ENCODE results near the gene ZW10. TPM values are rescaled to one million over a fixed set of nuclear protein-coding genes. Genes with fewer than 3 reads are reported as not detected.
A peak's percentile ranks its signal among the peaks of the same experiment; 100 is the strongest.

The ZW10 gene
- total RNA-seq, 1 experiment from 2014 or later: 18.9 TPM

GRCh38 chr11:113778111-113778910 is 4.8 kb upstream of the ZW10 start:
- ATAC-seq (no peak), DNase-seq (ENCODE audit: low spot score) (no peak)
- Mint-ChIP-seq H3K36me3 (peaks cover 2% of the 10 kb centered on the region; the same call in 1 of the 2 replicates), H3K9me3 (no peaks in the 10 kb centered on the region), H3K27me3 (ENCODE audit: low read depth) (peaks cover 18% of the 10 kb centered on the region), H3K4me3 (no peak overlapping the region), H3K4me1 (no peaks in the 10 kb centered on the region), H3K27ac (no peak overlapping the region)
- POLR2A ChIA-PET: no interaction called here
- CTCF ChIA-PET: interaction anchor here (0.8 kb wide), 1 partner anchor 18 kb away, joined by 3 read pairs; no protein-coding TSS in a partner anchor
- TF ChIP-seq GRHL2 (CRISPR knock-in tag; IDR thresholded peaks at IDR 0.05; ENCODE audit: insufficient replicate concordance, severe bottlenecking) (no peak), NR1H2 (CRISPR knock-in tag; IDR thresholded peaks at IDR 0.05) (no peak), KAT7 (CRISPR knock-in tag; IDR thresholded peaks at IDR 0.05; ENCODE audit: borderline replicate concordance) (no peak), ZNF671 (CRISPR knock-in tag; IDR thresholded peaks at IDR 0.05) (no peak), ZNF317 (CRISPR knock-in tag; IDR thresholded peaks at IDR 0.05; ENCODE audit: borderline replicate concordance, low read depth) (no peak), AFF4 (CRISPR knock-in tag; IDR thresholded peaks at IDR 0.05; ENCODE audit: borderline replicate concordance) (no peak), SMAD4 (CRISPR knock-in tag; IDR thresholded peaks at IDR 0.05) (no peak)
- TF ChIP-seq, protein P1, sequence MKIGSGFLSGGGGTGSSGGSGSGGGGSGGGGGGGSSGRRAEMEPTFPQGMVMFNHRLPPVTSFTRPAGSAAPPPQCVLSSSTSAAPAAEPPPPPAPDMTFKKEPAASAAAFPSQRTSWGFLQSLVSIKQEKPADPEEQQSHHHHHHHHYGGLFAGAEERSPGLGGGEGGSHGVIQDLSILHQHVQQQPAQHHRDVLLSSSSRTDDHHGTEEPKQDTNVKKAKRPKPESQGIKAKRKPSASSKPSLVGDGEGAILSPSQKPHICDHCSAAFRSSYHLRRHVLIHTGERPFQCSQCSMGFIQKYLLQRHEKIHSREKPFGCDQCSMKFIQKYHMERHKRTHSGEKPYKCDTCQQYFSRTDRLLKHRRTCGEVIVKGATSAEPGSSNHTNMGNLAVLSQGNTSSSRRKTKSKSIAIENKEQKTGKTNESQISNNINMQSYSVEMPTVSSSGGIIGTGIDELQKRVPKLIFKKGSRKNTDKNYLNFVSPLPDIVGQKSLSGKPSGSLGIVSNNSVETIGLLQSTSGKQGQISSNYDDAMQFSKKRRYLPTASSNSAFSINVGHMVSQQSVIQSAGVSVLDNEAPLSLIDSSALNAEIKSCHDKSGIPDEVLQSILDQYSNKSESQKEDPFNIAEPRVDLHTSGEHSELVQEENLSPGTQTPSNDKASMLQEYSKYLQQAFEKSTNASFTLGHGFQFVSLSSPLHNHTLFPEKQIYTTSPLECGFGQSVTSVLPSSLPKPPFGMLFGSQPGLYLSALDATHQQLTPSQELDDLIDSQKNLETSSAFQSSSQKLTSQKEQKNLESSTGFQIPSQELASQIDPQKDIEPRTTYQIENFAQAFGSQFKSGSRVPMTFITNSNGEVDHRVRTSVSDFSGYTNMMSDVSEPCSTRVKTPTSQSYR (CRISPR knock-in tag; IDR thresholded peaks at IDR 0.05): no peak

DNA sequence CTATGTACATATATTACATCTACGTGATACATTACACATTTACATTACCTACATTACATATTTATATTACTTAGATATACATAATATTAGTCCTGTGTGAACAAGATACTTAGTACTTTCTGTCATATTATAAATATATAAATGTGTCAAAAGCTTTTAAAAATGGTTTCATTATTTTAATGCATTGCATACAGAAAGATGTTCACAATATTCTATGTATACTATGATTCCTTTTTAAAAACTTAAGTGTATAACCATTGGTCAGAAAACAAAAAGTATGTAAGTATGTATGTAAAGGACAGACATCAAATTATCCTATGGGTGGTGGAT is 647 bp upstream of the ZW10 start:
- ATAC-seq: no peak
- Mint-ChIP-seq H3K27me3 (ENCODE audit: low read depth) (peaks cover 15% of the 10 kb centered on the region), H3K36me3 (peaks cover 6% of the 10 kb centered on the region; the same call in 1 of the 2 replicates), H3K4me3 (peak overlapping the region; percentile 100), H3K4me1 (peaks cover 10% of the 10 kb centered on the region), H3K27ac (no peak overlapping the region), H3K9me3 (no peaks in the 10 kb centered on the region)
- TF ChIP-seq AFF4 (CRISPR knock-in tag; IDR thresholded peaks at IDR 0.05; ENCODE audit: borderline replicate concordance): no peak
- TF ChIP-seq CTCF (IDR thresholded peaks at IDR 0.05): peak; percentile 7; the same call in 1 of the 2 replicates
- no peak for DNase-seq (ENCODE audit: low spot score)
- CTCF ChIA-PET: interaction anchor here (1.0 to 2.2 kb wide), 4 partner anchors 8 to 128 kb away, joined by 3 to 11 read pairs (median 8); no protein-coding TSS in a partner anchor
- POLR2A ChIA-PET: no interaction called here

Data from WTC11 (cell line).